SK-N-SH (cell line): Measurements from ENCODE around the gene SPATC1L. TPM values are rescaled to one million over a fixed set of nuclear protein-coding genes. Genes with fewer than 3 reads are reported as not detected.

ENCODE experiments used
- CTCF ChIA-PET: fragments of 300-600, 350-600 bp; formaldehyde crosslinking; extraction: SDS; loops from one replicate; lab custom pipeline; 2021; lab: Yijun Ruan, JAX
- POLR2A ChIA-PET: fragments of 350-600 bp; sonication (Branson Sonifier 250); formaldehyde crosslinking; extraction: SDS; loops from one replicate; lab custom pipeline; 2020; ENCODE audit warnings: antibody characterized with exemption, inconsistent platforms; lab: Yijun Ruan, JAX
- DNase-seq: peaks from one replicate; pipeline ENCODE4 v3.0.0; 2012
- H2AFZ ChIP-seq: fragments of 200-600 bp; sonication (generic); 2 replicates; pipeline ENCODE4 v1.8.1; 2016; ENCODE audit warnings: antibody characterized with exemption, mild to moderate bottlenecking, low read depth
- H3F3A ChIP-seq: fragments of 200-600 bp; sonication (generic); replicated peaks from 2 replicates; pipeline ENCODE3; 2016; ENCODE audit warnings: antibody characterized with exemption, mild to moderate bottlenecking; ENCODE audit not compliant: insufficient read depth
- H3K27ac ChIP-seq, 2 experiments: fragments of 200-500 bp in 1 of 2; fragments of 200-600 bp in 1 of 2; sonication (Bioruptor generic) in 1 of 2; sonication (generic), shearing (Covaris generic) in 1 of 2; 2 replicates each; pipeline versions ENCODE4 v1.5.1 to v1.6.1; 2014 to 2016; ENCODE audit warnings: low read depth in 2 of 2, inconsistent platforms in 1 of 2, low read length in 1 of 2, mild to moderate bottlenecking in 1 of 2, mixed read lengths in 1 of 2
- H3K27me3 ChIP-seq: fragments of 200-600 bp; sonication (generic), shearing (Covaris generic); 2 replicates; pipeline ENCODE4 v1.6.1; 2016; ENCODE audit warnings: mixed run types; ENCODE audit not compliant: insufficient read depth
- H3K36me3 ChIP-seq, 2 experiments: fragments of 200-500 bp in 1 of 2; fragments of 200-600 bp in 1 of 2; sonication (Bioruptor generic) in 1 of 2; sonication (generic) in 1 of 2; replicated peaks in 1 of 2; 2 replicates each; pipeline versions ENCODE3 to v1.5.1; 2014 to 2016; ENCODE audit warnings: low read length in 1 of 2, mild to moderate bottlenecking in 1 of 2; ENCODE audit not compliant: insufficient read depth in 2 of 2, control insufficient read depth in 1 of 2
- H3K4me1 ChIP-seq, 2 experiments: fragments of 200-500 bp in 1 of 2; fragments of 200-600 bp in 1 of 2; sonication (Bioruptor generic) in 1 of 2; sonication (generic), shearing (Covaris generic) in 1 of 2; 2 replicates each; pipeline versions ENCODE4 v1.5.1 to v1.6.1; 2014 to 2016; ENCODE audit warnings: low read depth in 1 of 2, low read length in 1 of 2, mixed run types in 1 of 2; ENCODE audit not compliant: insufficient read depth in 2 of 2, control insufficient read depth in 1 of 2
- H3K4me2 ChIP-seq: fragments of 200-600 bp; sonication (generic), shearing (Covaris generic); 2 replicates; pipeline ENCODE4 v1.6.1; 2017; ENCODE audit warnings: mixed run types
- H3K4me3 ChIP-seq, 2 experiments: fragments of 200-500 bp in 1 of 2; fragments of 200-600 bp in 1 of 2; sonication (Bioruptor generic) in 1 of 2; sonication (generic), shearing (Covaris generic) in 1 of 2; 2 replicates each; pipeline versions ENCODE4 v1.5.1 to v1.8.1; 2014 to 2016; ENCODE audit warnings: low read depth in 2 of 2, inconsistent platforms in 1 of 2, low read length in 1 of 2, mild to moderate bottlenecking in 1 of 2, mixed read lengths in 1 of 2, moderate library complexity in 1 of 2
- H3K79me2 ChIP-seq: fragments of 200-600 bp; sonication (generic); 2 replicates; pipeline ENCODE4 v1.8.1; 2017; ENCODE audit warnings: mild to moderate bottlenecking; ENCODE audit not compliant: insufficient read depth
- H3K9ac ChIP-seq: fragments of 200-600 bp; sonication (generic); 2 replicates; pipeline ENCODE4 v1.6.1; 2017; ENCODE audit warnings: mixed run types
- H3K9me2 ChIP-seq: fragments of 200-600 bp; sonication (generic); 2 replicates; pipeline ENCODE4 v1.6.1; 2017; ENCODE audit warnings: mixed run types
- H3K9me3 ChIP-seq: fragments of 200-600 bp; sonication (generic); 2 replicates; pipeline ENCODE4 v1.6.1; 2017; ENCODE audit warnings: mixed run types, mild to moderate bottlenecking, moderate library complexity
- H4K20me1 ChIP-seq: fragments of 200-600 bp; sonication (generic); 2 replicates; pipeline ENCODE4 v1.6.1; 2017; ENCODE audit warnings: mild to moderate bottlenecking, mixed run types; ENCODE audit not compliant: insufficient read depth
- CHD2 ChIP-seq: fragments of 150-350 bp; IDR thresholded peaks from 2 replicates; pipeline ENCODE4 v1.6.1; 2018; ENCODE audit warnings: low read length; ENCODE audit not compliant: partially characterized antibody
- EP300 ChIP-seq, 2 experiments: IDR thresholded peaks; 2 replicates each; pipeline versions ENCODE4 v1.4.0 to v1.6.1; 2012; ENCODE audit warnings: borderline replicate concordance in 1 of 2, low read depth in 1 of 2, low read length in 1 of 2
- EZH2phosphoT487 ChIP-seq: fragments of 200-600 bp; sonication (generic); IDR thresholded peaks from 2 replicates; pipeline ENCODE4 v1.6.1; 2017; ENCODE audit warnings: low read depth, mixed run types, mild to moderate bottlenecking, antibody characterized with exemption, moderate library complexity, borderline replicate concordance
- FOXJ3 ChIP-seq: sonication (generic); formaldehyde crosslinking; IDR thresholded peaks from 2 replicates; pipeline ENCODE4 v1.5.1; 2020; ENCODE audit warnings: mild to moderate bottlenecking, missing genetic modification reagents
- FOXM1 ChIP-seq: IDR thresholded peaks from 2 replicates; pipeline ENCODE4 v1.4.0; 2012; ENCODE audit warnings: low read depth, mild to moderate bottlenecking
- JUND ChIP-seq: IDR thresholded peaks from 2 replicates; pipeline ENCODE4 v1.4.0; 2012
- MEF2A ChIP-seq: IDR thresholded peaks from 2 replicates; pipeline ENCODE4 v1.4.0; 2012; ENCODE audit warnings: low read depth, borderline replicate concordance
- NFIC ChIP-seq: IDR thresholded peaks from 2 replicates; pipeline ENCODE4 v1.4.0; 2012; ENCODE audit warnings: borderline replicate concordance
- NRF1 ChIP-seq: IDR thresholded peaks from 2 replicates; pipeline ENCODE4 v1.6.1; 2012; ENCODE audit warnings: low read depth, mild to moderate bottlenecking, low read length
- POLR2AphosphoS5 ChIP-seq: IDR thresholded peaks from 2 replicates; pipeline ENCODE4 v1.6.1; 2012; ENCODE audit warnings: low read depth, low read length
- RAD21 ChIP-seq: IDR thresholded peaks from 2 replicates; pipeline ENCODE4 v1.6.1; 2012; ENCODE audit warnings: mild to moderate bottlenecking, low read length
- RFX5 ChIP-seq: IDR thresholded peaks from 2 replicates; pipeline ENCODE4 v1.6.1; 2012; ENCODE audit warnings: mild to moderate bottlenecking, improper control_type of control experiment, low read length
- SMC3 ChIP-seq: IDR thresholded peaks from 2 replicates; pipeline ENCODE4 v1.6.1; 2012; ENCODE audit warnings: low read depth, low read length, improper control_type of control experiment
- TAF1 ChIP-seq: IDR thresholded peaks from 2 replicates; pipeline ENCODE4 v1.6.1; 2012; ENCODE audit warnings: low read depth, mild to moderate bottlenecking, low read length, moderate library complexity, borderline replicate concordance
- WGBS: methylation state at CpG from one replicate; pipeline ENCODE4 v1.1.6; 2017; ENCODE audit warnings: low lambda C conversion rate; 5-methylcytosine and 5-hydroxymethylcytosine counted together
- polyA plus RNA-seq, 3 experiments: library from polyadenylated mRNA; depleted of rRNA; stranded (reverse); fragments of >200 nt; gene quantifications; 2 replicates each; pipeline ENCODE4 v1.2.3, GENCODE V29; 2012
- TF ChIP-seq, protein P1 (sequence below): IDR thresholded peaks from 2 replicates; pipeline ENCODE4 v1.6.1; 2012; ENCODE audit warnings: mild to moderate bottlenecking, low read depth, low read length, moderate library complexity
- TF ChIP-seq, protein P2 (sequence below): fragments of 150-350 bp; IDR thresholded peaks from 2 replicates; pipeline ENCODE4 v1.6.1; 2016; ENCODE audit warnings: mild to moderate bottlenecking, low read depth, low read length
- TF ChIP-seq, protein P3 (sequence below): fragments of 150-350 bp; IDR thresholded peaks from 2 replicates; pipeline ENCODE4 v1.6.1; 2017; ENCODE audit warnings: antibody characterized with exemption, low read length, low read depth, borderline replicate concordance
- TF ChIP-seq, protein P4 (sequence below): IDR thresholded peaks from 2 replicates; pipeline ENCODE4 v1.4.0; 2012; ENCODE audit warnings: low read depth, borderline replicate concordance

SPATC1L gene
- polyA plus RNA-seq, 1 of the 3 experiments (the other 2 are of a cell fraction), result 8.3 TPM

DNA sequence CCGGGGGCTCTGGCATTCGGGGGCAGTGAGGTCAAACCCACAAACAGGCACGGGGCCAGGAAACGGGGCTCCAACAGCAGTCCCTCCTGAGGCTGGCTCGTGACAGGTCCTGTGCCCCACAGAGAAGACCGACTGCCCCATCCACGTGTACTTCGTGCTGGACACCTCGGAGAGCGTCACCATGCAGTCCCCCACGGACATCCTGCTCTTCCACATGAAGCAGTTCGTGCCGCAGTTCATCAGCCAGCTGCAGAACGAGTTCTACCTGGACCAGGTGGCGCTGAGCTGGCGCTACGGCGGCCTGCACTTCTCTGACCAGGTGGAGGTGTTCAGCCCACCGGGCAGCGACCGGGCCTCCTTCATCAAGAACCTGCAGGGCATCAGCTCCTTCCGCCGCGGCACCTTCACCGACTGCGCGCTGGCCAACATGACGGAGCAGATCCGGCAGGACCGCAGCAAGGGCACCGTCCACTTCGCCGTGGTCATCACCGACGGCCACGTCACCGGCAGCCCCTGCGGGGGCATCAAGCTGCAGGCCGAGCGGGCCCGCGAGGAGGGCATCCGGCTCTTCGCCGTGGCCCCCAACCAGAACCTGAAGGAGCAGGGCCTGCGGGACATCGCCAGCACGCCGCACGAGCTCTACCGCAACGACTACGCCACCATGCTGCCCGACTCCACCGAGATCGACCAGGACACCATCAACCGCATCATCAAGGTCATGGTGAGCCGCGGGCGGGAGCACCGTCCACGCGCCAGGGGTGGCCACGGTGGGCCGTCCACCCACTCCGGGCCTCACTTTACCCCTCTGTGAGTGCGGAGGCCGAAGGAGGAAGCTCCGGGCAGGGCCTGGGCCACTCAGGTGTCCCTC lies 72.2 kb downstream of the SPATC1L start:
- Histone ChIP-seq H3K9ac (no peak overlapping the region), H3K4me3 (no peak overlapping the region), H3K9me2 (no peaks in the 10 kb centered on the region), H2AFZ (no peak overlapping the region)
- no CpG with 5 or more reads among the region's 69 CpGs for WGBS
- CTCF ChIA-PET, result interaction anchor here (1.2 kb wide), 1 partner anchor 31 kb away, joined by 3 read pairs; no protein-coding TSS in a partner anchor
- TF ChIP-seq, protein P1, sequence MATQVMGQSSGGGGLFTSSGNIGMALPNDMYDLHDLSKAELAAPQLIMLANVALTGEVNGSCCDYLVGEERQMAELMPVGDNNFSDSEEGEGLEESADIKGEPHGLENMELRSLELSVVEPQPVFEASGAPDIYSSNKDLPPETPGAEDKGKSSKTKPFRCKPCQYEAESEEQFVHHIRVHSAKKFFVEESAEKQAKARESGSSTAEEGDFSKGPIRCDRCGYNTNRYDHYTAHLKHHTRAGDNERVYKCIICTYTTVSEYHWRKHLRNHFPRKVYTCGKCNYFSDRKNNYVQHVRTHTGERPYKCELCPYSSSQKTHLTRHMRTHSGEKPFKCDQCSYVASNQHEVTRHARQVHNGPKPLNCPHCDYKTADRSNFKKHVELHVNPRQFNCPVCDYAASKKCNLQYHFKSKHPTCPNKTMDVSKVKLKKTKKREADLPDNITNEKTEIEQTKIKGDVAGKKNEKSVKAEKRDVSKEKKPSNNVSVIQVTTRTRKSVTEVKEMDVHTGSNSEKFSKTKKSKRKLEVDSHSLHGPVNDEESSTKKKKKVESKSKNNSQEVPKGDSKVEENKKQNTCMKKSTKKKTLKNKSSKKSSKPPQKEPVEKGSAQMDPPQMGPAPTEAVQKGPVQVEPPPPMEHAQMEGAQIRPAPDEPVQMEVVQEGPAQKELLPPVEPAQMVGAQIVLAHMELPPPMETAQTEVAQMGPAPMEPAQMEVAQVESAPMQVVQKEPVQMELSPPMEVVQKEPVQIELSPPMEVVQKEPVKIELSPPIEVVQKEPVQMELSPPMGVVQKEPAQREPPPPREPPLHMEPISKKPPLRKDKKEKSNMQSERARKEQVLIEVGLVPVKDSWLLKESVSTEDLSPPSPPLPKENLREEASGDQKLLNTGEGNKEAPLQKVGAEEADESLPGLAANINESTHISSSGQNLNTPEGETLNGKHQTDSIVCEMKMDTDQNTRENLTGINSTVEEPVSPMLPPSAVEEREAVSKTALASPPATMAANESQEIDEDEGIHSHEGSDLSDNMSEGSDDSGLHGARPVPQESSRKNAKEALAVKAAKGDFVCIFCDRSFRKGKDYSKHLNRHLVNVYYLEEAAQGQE, result no peak
- TF ChIP-seq EZH2phosphoT487, result no peak
- TF ChIP-seq, protein P2, sequence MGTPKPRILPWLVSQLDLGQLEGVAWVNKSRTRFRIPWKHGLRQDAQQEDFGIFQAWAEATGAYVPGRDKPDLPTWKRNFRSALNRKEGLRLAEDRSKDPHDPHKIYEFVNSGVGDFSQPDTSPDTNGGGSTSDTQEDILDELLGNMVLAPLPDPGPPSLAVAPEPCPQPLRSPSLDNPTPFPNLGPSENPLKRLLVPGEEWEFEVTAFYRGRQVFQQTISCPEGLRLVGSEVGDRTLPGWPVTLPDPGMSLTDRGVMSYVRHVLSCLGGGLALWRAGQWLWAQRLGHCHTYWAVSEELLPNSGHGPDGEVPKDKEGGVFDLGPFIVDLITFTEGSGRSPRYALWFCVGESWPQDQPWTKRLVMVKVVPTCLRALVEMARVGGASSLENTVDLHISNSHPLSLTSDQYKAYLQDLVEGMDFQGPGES, result no peak
- TF ChIP-seq, all 33 proteins: peak for 0
- H3K4me1 ChIP-seq, result peaks cover 0 to 27% of the 10 kb centered on the region in 2 experiments; a peak in 1 of 4 replicates
- peaks cover 39% of the 10 kb centered on the region for H3K79me2 ChIP-seq
- DNase-seq, result peak; percentile 11
- H3K36me3 ChIP-seq, result peaks cover 29 to 31% of the 10 kb centered on the region in 2 experiments
- H4K20me1 ChIP-seq, result peaks cover 12% of the 10 kb centered on the region
- no peaks in the 10 kb centered on the region for H3K27me3 ChIP-seq
- no peak overlapping the region; a peak in 1 of 4 replicates for H3K27ac ChIP-seq
- no peaks in the 10 kb centered on the region for H3K9me3 ChIP-seq
- POLR2A ChIA-PET, result no interaction called here
- H3F3A ChIP-seq, result no peaks in the 10 kb centered on the region
- no peak overlapping the region for H3K4me2 ChIP-seq

DNA sequence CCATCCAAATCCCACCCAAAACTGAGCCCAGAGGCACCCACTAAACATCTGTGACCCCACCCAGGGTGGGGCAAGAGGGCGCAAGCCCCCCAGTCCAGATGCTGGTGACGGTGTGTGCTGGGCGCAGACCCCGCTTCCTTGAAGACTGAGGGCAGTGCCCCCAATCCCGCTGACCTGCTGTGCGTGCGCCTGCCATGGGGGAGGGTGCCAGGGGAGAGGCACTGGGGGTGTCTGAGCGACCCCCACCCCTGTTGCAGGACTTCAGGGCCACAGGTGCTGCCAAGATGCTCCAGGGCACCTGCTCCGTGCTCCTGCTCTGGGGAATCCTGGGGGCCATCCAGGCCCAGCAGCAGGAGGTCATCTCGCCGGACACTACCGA lies 73.1 kb downstream of the SPATC1L start:
- Histone ChIP-seq H3K4me2 (no peak overlapping the region), H3K36me3 (peaks cover 25 to 37% of the 10 kb centered on the region in 2 experiments), H3K27me3 (no peaks in the 10 kb centered on the region), H3F3A (no peaks in the 10 kb centered on the region), H3K9me2 (no peaks in the 10 kb centered on the region), H3K4me1 (peaks cover 0 to 27% of the 10 kb centered on the region in 2 experiments; a peak in 1 of 4 replicates), H3K9ac (no peak overlapping the region), H4K20me1 (peaks cover 12% of the 10 kb centered on the region), H3K27ac (peak overlapping the region in 1 of 2 experiments; percentile 64; a peak in 1 of 4 replicates), H2AFZ (no peak overlapping the region), H3K79me2 (peaks cover 48% of the 10 kb centered on the region), H3K4me3 (no peak overlapping the region), H3K9me3 (no peaks in the 10 kb centered on the region)
- ChIA-PET CTCF (interaction anchor here (0.9 kb wide), 1 partner anchor 141 kb away, joined by 3 read pairs; no protein-coding TSS in a partner anchor), POLR2A (no interaction called here)
- peak; percentile 25 for DNase-seq
- 95% methylated on average over 6 of the region's 12 CpGs for WGBS
- TF ChIP-seq RAD21, result no peak
- TF ChIP-seq FOXJ3 (CRISPR knock-in tag), result no peak
- TF ChIP-seq NRF1, result no peak
- TF ChIP-seq, protein P3, sequence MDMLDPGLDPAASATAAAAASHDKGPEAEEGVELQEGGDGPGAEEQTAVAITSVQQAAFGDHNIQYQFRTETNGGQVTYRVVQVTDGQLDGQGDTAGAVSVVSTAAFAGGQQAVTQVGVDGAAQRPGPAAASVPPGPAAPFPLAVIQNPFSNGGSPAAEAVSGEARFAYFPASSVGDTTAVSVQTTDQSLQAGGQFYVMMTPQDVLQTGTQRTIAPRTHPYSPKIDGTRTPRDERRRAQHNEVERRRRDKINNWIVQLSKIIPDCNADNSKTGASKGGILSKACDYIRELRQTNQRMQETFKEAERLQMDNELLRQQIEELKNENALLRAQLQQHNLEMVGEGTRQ, result no peak
- TF ChIP-seq, protein P2, result no peak
- no peak for TF ChIP-seq MEF2A
- TF ChIP-seq NFIC, result no peak
- TF ChIP-seq, protein P4, sequence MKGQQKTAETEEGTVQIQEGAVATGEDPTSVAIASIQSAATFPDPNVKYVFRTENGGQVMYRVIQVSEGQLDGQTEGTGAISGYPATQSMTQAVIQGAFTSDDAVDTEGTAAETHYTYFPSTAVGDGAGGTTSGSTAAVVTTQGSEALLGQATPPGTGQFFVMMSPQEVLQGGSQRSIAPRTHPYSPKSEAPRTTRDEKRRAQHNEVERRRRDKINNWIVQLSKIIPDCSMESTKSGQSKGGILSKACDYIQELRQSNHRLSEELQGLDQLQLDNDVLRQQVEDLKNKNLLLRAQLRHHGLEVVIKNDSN, result no peak
- TF ChIP-seq FOXM1, result no peak
- TF ChIP-seq RFX5, result no peak
- no peak for TF ChIP-seq CHD2
- no peak for TF ChIP-seq JUND
- TF ChIP-seq TAF1, result no peak
- no peak for TF ChIP-seq SMC3
- no peak for TF ChIP-seq POLR2AphosphoS5
- TF ChIP-seq EP300 (IDR thresholded peaks at IDR 0.05; ENCODE audit: borderline replicate concordance in 1 of 2, low read depth in 1 of 2, low read length in 1 of 2), result no peak
